ENCODE measurements around the gene GBF1.

GBF1 gene

DNA sequence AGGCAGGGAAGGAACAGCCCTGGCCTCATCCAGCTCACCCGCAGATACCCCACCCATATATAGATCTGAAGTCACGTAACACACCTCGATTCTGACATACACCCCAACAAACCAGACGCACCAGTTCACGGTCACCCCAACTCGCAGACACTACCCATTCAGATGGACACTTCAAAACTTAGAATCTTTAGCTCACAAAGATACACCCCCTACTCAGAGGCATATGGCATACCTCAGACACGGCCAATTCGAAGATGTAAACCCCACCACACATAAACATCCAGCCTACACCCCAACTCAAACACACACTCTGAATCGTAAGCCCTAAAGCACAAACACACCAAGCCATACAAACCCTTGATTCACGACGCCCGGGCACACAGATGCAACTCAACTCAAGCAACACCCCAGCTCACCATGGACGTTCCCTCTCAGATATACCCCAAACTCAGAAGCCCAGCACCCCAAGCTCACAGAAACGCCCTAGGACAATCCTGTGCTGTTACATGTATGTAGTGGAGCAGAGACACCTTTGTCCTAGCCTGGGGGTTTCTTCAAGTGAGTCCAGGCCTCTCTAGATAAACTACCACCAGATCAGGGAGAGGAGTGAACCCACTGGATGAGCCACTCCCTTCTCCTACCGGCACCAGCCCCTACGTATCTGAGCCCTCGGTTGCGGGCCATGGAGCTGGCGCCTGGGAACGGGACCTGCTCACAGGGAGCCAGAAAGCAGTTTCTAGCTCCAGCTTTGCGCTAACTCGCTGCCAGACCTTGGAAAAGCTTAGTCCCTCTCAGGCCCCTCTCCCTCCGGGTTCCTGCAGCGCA, 164.5 kb downstream of the GBF1 start:
- DNase-seq = no peak

DNA sequence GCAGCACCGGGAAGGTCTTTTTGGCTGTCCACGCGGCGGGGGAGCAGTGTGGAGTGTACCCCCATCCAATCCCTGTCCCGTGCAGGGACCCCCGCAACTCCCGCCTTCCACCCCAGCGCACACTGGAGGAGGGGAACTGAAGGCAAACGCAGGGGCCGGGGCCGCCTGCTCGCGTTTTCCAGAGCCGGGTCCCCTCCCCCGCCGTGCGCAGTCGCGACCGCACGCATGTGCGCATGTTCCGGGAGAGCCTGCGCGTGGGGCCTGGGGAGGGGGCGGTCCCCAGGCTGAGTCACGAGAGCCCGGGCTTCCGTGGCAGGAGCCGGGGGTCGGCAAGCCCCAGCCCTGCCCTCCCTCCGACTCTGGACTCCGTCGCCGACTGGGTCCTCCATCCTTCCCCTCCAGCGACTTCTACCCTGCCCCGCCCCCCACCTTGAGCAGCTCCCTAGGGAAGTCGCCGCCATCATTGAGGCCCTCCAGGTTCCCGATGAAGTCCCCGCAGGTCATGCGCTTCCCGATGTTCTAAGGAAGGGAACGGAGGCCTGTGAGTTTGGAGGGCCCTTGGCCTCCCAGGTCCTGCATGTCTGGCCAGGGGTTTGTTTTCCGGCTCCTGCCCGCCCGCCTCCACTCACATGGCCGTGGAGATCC, 165.2 kb downstream of the GBF1 start:
- DNase-seq = peak; percentile 84

DNA sequence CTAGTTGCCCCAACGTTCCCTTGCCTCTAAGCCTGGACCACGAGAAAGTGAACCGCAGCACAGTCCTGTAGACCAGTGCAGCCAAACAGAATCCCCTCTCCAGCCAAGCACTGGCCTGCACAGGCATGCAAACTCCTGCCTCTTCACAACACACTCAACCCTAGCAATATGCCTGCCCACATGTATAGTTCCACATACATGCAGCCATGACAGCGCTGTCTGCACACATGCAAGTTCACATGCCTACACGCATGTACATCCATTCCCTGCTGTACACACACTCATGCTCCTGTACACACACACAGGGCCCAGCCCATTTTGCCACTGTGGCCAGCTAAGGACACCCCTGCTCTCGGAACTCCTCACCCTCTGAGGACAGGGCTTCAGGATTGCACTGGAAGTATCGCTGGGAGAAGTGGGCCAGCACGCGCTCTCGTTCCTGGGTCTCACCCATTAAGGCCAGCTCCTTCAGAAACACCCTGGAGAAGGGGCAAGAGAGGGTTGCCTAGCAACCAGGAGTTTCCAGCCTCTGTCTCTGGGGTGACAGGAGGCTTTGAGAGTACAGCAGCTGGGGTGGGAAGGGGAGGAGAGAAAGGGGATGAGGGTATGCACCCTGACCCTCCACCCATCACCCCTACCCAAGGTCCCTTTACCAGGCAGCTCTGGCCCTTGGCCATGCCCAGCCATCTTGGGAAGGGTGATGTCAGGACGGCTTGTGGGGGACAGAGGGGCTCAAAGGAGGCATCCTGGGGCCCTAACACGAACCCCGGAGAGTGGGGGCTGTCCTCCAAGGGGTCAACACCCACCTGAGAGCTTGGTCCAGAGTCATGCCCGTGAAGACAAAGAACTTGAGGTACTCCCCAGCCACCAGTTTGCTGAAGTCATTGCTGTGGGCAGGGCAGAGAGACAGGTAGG, 166.3 kb downstream of the GBF1 start:
- DNase-seq = no peak

DNA sequence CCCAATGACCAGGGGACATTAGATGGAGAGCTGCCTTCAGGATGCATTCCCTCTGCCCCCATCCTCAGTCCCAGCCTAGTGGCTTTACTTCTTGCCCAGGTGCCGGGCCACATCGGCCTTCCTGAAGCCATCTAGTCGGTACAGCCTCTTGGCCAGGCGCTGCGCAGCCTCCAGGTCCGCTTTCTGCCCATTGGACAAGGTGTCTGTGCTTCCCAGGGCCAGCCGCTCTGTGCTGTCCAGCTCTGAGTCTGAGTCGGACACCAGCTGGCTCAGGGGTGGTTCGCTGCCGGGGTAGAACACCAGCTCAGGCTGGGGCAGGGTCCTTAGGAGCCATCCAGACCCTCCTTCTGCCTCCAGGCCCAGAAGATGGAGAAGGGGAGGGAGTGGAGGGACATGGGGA, 167.0 kb downstream of the GBF1 start:
- no peak for DNase-seq

DNA sequence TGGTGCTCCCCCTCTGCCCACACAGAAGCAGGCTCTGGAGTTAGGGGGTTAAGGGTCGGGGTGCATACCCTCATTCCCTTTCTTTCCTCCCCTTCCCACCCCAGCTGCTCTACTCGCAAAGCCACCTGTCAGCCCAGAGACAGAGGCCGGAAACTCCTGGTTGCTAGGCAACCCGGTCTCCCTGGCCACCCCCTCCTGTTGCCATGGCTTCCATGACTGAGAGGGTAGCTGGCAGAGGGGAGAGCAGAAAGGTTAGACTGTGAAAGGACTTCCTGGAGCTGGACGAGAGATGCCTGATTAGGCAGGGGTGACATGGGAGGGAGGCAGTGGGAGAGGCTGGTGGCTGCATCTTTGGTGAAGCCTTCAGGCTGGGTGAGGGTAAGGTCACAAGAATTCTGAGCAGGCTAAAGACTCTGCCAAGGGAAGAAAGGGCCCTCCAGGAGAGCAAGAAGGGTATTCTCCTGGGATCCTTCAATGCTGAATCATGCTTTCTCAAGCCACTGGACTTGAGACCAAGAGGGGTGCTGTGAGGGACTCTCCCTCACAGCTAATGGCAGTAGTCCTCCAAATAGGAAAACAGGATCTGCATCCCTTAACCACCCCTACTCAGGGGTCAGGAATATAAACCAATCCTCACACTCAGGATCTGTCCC, 167.8 kb downstream of the GBF1 start:
- no peak for DNase-seq

DNA sequence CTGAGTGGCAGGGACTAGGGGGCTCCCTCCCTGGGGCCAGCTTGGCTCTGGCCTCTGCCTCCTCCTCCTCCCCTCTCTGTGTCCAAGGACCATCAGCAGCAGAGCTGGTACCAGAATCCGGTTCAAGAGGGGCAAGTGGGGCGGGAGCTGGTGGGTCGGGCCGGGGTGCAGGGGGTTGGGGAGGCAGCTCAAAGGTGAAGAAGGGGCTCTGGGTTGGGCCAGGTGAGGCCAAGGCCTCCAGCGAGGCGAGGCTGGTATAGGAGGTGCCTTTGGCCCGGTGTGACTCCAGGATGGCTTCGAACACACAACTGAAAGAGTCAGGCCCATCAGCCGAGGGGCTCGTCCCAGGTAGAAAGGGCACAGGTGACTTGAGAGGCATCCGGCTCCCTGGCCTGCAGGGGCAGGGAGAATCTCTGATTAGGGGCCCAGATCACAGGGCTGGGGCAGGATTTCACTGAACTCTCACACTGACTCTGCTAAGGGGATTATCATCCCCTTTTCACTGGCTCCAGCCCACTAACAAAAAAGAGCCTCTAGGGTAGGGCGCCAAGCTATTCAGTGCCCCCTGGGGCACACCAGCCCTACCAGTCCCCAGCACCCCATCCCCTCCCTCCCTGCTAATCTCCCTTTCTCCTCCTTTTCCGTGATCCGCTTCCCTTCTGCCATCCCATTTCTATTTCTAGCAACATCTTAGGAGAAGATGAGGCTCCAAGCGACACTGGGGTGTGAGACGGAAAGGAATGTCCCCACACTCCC, 168.7 kb downstream of the GBF1 start:
- DNase-seq = no peak

DNA sequence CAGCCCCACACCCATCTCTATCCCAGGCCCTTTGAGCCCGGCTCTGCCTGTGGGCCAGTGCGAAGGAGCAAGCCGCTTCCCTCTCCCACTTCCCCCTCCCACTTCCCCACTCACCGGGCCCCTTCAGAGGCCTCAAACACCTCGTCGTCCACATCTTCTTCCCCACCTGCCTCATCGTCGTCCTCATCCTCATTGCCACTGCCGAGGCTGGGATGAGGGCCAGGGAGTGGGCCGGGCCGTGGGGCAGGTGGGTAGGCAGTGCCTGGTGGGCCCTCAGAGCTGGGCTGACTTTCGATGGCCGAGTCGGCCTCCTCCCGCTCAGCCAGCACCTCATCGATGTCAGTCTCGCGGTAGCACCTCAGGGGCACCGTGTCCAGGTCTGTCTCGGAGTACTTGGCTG, 169.4 kb downstream of the GBF1 start:
- DNase-seq = no peak

DNA sequence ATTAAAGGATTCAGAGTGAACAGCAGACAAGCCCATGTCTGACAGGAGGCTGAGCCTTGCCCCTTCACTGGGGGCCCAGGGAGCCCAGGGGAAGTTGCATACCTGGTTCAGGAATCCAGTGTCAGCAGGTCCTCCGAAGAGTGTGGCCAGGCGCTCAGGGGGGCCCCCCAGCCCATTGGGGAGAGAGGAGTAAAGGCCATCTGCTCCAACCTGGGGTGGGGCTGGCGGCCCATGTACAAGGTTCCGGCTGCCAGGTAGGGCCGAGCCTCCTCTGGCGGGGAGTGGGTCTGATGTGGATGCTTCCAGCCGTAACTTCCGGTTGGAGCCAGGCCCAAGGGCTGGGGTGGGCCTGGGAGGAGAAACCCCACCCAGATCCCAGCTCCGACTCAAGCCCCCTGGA, 171.0 kb downstream of the GBF1 start:
- DNase-seq = no peak

DNA sequence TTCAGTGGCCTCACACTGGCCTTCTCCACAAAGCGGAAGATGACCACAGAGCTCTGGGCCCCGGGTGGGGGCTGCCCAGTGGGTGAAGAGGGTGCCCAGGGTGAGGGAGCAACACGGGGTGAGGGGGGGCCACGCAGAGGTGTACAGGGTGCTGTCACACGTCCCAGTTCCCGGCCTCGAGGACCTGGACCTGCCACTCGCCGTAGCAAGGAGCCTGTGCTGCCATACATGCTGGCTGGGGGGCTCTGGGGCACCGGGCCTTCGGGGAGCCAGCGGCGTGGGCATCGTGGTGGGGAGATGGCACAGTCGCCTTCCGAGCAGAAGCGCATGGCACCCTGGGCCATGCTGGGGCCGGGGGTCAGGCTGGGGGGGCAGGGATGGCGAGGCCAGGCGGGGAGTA, 171.4 kb downstream of the GBF1 start:
- DNase-seq = no peak

DNA sequence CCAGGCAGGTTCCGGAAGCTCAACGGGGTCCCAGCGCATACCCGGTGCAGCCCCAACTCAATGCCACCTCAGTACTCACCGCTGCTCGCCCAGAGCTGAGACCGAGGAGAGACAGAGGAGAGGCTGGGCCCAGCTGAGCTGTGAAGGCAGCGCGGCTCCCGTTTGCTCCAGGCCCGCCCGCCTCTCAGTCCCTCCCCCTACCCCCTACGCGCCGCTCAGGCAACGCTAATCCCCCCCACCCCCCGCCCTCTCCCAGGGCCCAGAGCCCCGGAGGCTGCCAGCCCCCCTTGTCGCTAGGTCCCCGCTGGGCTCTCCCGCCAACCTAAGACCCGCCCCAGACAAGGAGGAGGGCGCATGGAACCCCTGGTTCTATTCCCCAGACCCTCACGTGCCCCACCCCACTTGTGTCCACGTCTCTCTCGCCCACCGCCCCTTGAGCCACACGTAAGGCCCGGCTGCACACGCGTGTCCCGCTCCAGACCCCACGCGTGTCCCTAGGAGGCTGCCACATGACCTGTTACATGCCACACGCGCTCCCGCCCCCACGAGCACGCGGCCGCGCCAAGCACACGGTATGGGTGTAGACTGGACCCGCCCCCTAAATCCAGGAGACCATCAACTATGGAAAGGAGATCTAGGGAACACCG, 173.4 kb downstream of the GBF1 start, which contains the start of gene PSD:
Gene PSD, minus strand, starts transcription at position 164 of the 647 bp plus-strand sequence. CDS start 1,747 bp downstream, outside the sequence.
- peak; percentile 26 for DNase-seq

DNA sequence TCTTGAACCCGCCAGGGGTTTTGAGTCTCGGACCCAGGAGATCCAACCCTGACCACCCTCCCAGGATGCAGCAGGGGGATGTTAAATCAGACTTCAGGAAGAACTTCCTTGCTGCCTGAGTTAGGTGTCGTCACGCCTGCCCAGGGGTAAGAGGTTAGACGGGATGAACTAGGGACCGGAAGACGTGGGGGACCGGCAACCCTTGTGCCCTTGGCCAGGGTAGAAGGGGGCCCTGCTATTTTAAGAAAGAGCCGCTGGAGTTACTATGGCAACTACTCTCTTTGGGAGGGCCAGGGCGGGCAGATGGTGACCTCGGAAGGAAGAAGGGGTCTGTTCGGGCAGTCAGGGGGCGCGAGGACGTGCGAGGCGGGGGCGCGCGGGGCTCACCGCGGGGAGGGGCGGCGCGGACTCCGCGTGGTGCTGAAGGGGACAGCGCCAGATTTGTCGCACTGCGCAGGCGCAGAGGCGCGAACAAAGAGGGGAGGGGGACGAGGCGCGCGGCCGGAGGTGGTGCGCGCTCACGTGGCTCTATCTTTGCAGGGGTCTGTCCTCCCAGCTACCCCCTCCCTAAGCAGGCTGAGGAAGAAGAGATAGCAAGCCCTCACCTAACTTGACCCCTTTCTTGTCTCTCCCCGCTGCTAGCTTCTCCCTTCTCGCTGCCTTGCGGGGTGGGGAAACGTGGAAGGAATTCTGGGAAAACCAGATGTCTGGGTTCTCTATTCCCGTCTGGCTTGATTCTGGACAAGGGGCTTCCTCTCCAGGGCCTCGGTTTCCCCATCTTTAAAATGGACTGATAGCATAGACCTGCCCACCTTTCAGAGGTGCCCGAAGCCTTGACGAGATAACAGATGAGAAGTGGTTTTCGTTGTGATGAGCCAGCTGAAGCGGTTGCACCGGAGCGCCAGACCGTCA, 174.2 kb downstream of the GBF1 start:
- peak; percentile 62 for DNase-seq

DNA sequence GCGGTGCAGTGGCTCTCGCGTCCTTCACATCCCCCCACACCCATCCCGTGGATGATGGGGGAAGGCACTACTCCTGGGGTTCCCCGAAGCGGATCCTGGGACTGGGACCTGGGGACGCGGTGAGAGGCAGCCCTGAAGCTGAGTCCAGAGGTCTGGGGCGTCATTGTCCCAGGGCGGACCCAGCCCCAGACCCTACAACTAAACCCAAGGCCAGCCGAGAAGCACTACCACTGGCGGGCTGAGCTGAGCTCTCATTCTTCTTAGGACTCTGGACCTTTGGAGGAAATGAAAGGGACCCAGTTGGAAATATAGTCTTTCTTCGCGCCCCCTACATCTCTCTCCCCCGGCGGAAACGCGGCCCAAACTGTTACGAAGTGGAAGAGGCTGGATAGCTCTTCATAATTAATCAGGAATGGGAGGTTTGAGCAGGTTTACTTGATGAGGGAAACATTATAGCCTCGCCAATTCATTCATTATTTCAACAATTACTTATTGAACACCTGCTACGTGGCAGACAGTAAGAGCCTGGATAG, 174.9 kb downstream of the GBF1 start:
- peak; percentile 33 for DNase-seq

DNA sequence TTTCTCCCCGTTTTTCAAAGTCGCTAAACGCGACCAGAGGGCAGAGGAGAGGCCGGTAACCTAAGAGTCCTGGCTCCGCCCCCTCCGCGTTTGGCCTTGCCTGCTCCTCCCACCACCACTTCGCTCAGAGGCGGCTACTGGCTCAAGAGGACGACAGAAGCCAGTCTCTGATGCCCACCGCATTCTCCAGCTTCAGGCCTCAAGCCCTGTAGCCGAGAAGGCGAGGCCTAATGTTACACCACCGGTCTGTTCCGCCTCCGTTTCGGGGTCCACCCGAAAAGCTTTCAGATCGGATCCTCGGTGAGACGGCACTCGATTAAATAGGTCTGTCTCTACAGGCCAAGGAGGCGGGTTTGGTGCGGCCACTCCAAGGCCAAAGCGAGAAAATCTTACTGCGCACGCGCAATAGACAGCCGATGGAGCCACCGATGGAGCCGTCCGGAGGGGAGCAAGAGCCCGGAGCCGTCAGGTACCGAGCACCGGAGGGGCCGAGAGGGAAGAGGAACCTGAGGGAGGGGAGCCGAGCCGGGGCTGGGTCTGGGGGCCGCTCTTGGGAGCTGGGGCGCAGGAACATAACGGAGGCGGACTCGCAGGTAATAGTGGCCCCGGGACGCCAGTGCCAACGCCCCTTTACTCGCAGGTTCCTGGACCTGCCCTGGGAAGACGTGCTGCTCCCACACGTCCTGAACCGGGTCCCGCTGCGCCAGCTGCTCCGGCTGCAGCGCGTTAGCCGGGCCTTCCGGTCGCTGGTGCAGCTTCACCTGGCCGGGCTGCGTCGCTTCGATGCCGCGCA, 175.6 kb downstream of the GBF1 start, which contains the start of gene FBXL15:
Gene FBXL15, plus strand, starts transcription at position 123 of the 793 bp plus-strand sequence. Its CDS starts 294 bp downstream, at position 417.
- peak; percentile 95 for DNase-seq

DNA sequence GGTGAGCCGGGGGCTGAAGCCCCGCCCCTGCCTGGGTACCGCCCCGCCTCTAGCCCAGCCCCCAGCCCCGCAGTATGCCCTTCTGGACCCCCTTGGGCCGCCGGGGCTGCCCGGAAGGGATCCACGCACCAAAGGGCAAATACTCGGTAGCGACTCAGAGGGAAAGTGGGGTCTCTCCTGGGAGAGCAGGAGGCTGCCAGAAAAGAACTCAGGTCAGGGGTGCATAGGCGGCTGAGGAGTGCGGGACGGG, 176.1 kb downstream of the GBF1 start:
- no peak for DNase-seq

DNA sequence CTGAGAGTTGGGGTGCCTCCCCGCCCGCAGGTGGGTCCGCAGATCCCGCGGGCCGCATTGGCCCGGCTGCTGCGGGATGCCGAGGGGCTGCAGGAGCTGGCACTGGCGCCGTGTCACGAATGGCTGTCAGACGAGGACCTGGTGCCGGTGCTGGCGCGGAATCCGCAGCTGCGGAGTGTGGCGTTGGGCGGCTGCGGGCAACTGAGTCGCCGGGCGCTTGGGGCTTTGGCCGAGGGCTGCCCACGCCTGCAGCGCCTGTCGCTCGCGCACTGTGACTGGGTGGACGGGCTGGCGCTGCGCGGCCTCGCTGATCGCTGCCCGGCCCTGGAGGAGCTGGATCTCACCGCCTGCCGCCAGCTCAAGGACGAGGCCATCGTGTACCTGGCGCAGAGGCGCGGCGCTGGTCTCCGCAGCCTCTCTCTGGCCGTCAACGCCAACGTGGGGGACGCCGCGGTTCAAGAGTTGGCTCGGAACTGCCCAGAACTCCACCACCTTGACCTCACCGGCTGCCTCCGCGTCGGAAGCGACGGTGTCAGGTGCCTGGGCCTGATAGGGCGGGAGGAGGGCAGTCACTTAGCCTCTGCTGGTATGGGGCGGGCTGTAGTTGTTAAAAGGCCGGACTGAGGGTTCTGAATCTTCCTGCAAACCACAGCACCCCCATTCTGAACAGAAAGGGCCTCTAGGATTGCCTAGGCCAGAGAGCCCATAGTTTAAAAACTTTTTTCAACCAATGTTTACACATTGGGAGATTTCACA, 176.6 kb downstream of the GBF1 start:
- peak; percentile 33 for DNase-seq

DNA sequence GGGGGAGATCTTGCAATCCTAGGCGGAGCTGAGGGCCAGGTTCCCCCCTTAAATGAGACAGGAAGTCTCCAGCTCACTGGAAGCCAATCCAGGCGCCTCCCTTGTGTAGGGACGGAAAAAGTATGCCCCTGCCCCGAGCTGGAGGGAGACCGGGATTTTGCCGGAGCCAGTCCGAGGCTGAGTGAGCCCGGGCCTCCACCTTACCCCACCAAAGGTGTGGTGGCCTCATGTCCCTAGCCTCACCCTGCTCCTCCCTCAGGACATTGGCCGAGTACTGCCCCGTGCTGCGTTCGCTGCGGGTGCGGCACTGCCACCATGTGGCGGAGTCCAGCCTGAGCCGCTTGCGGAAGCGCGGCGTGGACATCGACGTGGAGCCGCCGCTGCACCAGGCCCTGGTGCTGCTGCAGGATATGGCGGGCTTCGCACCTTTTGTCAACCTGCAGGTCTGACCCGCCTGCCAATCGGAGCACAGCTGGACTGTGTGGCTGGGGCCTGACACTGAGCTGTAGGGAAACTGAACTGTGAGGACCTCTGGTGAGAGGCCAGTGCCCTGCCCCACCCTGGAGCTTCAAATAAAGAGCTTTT, 177.3 kb downstream of the GBF1 start:
- DNase-seq = peak; percentile 78

DNA sequence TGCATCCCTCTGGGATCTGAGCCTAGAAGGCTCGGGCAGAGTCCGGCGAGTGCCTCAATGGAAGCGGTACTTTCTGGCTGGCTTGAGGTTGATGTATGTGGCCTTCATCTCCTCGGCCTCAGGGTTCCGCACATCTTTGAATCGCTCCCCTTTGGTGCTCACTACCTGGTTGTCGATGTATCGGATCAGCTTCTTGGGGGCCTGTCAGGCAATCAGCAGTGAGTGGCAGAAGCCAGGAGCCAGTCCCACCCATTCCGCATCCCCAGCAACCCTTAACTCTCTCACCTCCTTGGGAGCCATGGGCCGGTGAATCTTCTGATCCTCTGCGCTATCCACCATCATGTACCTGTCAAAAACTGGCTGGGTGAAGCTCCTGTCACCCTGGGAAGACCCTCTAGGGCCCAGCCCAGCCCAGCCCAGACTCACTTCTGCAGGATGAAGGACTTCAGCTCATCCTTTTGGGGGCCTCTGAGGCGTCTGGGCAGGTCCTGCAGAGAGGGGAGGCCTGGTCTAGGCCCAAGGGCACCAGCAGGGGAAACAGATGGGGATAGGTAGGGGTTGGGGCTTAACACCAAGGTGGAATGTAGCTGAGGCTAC, 178.1 kb downstream of the GBF1 start:
- DNase-seq = peak; percentile 15

DNA sequence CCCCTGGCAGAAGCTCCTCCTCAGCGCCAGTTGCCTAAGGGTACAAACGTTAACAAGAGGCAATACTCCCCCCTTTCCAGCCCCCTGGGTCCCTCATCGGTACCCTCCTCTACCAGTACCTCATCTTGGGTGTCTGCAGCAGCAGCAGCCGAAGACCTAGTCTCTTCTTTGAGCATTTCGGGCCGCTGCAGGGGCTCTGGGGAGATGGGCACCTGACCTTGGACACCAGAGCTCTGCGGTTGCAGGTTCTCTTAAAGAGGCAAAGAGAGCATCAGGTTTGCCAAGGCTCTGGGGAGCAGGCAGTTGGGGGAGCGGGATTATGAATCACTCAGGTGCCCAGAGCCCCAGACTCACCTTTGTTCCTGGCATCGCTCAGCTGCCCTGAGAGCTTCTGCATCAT, 178.8 kb downstream of the GBF1 start:
- peak; percentile 26 for DNase-seq
